AG20443 (cell line): ENCODE results near the gene OR10A4.
A peak's percentile ranks its signal among the peaks of the same experiment; 100 is the strongest.
"Not testable (repeated sequence)": the region's sequence is repeated elsewhere in the genome, so short reads cannot be mapped to it uniquely, and the experiment has no call there.

Experiments used
- DNase-seq: peaks from one replicate; pipeline ENCODE4 v3.0.0; 2012; ENCODE audit warnings: low spot score, mixed read lengths

Gene OR10A4

DNA sequence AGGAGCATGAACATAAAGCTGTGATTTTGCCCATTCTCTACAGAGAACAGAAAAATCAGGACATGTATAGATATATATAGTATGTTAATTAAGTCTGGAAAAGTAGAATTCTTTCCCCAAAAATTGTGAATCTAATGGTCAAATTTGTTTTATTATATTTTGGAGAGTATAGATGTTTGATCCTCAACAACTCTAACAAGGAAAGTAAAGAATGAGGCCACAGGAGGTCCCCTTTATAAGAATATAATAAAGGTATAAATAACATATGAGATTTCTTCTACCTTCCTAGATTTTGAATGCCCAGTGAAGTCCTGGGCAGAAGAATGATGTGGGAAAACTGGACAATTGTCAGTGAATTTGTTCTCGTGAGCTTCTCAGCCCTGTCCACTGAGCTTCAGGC lies at the start of gene OR10A4:
Gene OR10A4 (plus strand): TSS at position 301 of the 400 bp plus-strand sequence. CDS start 23 bp downstream, at position 324.
- no peak for DNase-seq

- no peak for DNase-seq
Observed at GRCh38 chr11:6828103-6828502, 48.3 kb upstream of the OR10A4 start.

DNA sequence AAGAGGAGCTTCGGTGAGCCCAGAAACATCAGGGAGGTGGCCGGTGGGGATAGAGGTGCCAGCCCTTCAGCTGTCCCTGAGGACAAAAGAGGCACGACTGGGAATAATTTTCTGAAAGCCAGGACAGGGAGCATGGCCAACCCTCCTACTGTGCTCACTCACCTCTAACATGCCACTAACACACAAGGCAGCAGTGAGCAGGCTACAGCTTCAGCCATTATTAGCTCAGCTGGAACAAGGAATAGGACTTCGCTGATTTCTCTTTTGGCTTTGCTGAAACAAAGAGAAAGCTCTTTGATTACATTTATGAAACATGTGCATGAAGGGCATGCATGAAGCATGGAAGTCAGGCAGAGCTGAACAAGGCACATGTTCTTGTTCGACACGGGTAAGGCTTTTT lies 43.1 kb upstream of the OR10A4 start:
- no peak for DNase-seq

- DNase-seq: no peak
Observed at GRCh38 chr11:6834021-6834420, 42.4 kb upstream of the OR10A4 start.

DNA sequence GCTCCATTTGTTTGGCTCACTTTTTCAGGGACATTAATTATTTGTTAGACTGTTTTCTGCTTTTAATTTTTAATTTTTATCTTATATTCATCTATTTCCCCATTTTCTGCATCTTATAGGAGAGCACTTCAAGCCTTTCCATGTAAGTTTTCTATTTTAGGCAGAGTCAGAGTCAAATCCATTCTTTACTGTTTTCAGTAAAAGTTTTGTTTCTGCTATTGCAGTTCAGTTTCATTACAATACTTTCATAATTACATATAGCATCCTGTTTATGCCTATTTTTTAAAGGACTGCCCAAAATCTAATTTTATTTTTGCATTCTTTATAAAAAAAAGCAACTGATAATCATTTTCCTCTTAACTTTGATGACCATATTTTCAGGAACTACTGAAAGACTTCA lies 34.7 kb upstream of the OR10A4 start:
- DNase-seq: no peak

DNA sequence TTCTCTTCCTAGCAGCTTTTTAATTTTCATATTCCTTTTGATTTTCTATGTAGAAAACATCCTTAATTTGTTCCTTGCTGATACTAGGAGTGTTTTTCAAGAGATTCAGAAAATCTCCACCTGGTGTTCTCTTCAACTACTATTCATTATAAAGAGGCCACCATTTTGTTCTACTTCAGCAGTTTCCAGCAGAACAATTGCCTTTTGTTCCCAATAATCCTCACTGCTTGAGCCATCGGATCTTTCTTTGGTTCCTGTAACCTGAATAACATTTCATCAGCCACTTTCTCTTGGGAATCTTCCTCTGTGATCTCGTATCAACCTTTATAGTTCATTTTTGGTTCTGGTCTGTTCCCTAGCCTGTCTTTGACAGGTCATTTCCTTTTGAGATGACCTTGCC lies 32.8 kb upstream of the OR10A4 start:
- DNase-seq: no peak

DNA sequence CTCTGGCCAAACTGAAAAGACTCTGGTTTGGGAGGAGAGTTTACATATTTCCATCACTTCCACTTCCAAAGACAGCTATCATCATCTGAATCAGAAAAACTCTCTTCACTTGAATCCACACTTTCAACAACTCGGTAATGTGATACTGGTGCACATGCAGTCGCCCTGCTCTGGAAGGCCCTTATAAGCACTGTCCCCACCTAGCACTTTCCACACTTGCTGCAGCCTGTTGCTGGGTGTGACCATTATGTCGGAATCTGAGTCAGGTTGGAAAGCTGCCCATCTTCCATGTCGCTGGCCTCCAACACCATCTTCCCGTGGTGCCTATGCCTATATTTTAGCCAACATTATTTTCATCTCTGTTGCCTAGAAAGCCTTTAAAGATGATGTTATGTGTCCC lies 32.1 kb upstream of the OR10A4 start:
- no peak for DNase-seq

DNA sequence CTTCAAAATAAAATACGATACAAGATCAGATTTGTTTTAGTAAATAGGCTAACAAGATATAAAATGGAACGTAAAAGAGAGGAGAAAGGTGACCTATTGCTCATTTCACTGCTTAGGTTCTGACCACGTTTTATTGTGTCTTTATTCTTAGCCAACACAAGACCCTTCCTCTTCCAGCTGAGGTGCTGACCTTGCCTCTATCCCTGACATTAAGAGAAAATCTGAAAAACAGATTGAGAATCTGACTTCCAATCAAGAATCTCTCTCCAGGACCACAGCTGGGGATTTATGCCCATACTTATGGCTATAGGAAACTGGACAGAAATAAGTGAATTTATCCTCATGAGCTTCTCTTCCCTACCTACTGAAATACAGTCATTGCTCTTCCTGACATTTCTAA lies 31.0 kb upstream of the OR10A4 start, which contains the start of gene OR10A5:
Gene OR10A5 (plus strand): TSS at position 301 of the 400 bp plus-strand sequence. CDS start 0 bp downstream, at position 301.
- DNase-seq: no peak

- no peak for DNase-seq
Observed at GRCh38 chr11:6850526-6850925, 25.9 kb upstream of the OR10A4 start.

- not testable (repeated sequence) for DNase-seq
Observed at GRCh38 chr11:6854801-6855200, 21.6 kb upstream of the OR10A4 start.

- peak; percentile 20 for DNase-seq
Observed at GRCh38 chr11:6855971-6856541, 20.4 kb upstream of the OR10A4 start.

- DNase-seq: no peak
Observed at GRCh38 chr11:6856871-6857270, 19.6 kb upstream of the OR10A4 start.

GRCh38 chr11:6862961-6863360 lies 13.5 kb upstream of the OR10A4 start, which contains the start of gene OR10A2:
TSS of gene OR10A2 (plus strand) at chr11:6863057. CDS start at chr11:6869755, 6,698 bp downstream.
- peak; percentile 39 for DNase-seq

DNA sequence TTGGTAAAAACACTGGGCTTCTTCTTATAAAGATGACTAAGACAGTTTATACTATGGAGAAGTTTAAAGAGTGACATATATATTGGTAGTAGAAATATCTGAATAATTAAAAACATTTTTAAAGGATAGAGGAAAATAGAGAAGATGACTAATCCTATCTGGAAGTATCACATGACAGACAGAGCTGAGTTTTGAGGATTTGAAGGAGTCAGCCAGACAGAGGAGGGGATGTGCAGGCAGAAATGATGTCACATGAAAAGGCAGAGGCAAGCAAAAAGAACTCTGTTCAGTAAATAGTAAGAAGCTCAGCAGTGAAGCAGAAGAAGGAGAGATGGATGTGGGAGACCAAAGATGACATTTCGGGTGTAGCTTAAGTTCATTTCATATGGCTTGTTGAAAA lies 12.0 kb upstream of the OR10A4 start:
- DNase-seq: peak; percentile 26

DNA sequence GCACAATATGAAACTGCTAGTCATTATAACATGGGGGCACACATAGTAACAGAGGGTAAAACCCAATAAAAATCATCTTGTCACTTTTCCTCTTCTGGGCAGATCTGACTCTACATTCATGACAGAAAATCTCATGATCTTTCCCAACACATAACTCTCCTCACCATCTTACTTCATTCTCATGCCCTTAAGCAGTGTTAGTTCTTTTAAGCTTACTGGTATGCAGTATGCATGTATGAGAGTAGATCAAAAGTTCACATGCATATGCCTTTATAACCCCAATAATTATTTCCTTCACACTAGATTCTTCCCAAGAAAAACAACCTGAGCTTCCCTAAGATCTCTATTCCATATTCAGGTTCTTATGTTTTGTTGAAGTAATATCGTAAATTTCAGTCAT lies 5.1 kb upstream of the OR10A4 start:
- DNase-seq: no peak

GRCh38 chr11:6875761-6876160 lies 664 bp upstream of the OR10A4 start:
- no peak for DNase-seq

- no peak for DNase-seq
Observed at GRCh38 chr11:6876914-6877313, 489 bp downstream of the OR10A4 start.

- DNase-seq: no peak
Observed at GRCh38 chr11:6882751-6883150, 6.3 kb downstream of the OR10A4 start.

DNA sequence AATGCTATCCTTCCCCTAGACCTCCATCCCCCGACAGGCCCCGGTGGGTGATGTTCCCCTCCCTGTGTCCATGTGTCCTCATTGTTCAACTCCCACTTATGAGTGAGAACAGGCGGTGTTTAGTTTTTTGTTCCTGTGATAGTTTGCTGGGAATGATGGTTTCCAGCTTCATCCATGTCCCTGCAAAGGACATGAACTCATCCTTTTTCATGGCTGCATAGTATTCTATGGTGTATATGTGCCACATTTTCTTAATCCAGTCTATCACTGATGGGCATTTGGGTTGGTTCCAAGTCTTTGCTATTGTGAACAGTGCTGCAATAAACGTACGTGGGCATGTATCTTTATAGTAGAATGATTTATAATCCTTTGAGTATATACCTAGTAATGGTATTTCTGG lies 11.3 kb downstream of the OR10A4 start:
- DNase-seq: not testable (repeated sequence)

DNA sequence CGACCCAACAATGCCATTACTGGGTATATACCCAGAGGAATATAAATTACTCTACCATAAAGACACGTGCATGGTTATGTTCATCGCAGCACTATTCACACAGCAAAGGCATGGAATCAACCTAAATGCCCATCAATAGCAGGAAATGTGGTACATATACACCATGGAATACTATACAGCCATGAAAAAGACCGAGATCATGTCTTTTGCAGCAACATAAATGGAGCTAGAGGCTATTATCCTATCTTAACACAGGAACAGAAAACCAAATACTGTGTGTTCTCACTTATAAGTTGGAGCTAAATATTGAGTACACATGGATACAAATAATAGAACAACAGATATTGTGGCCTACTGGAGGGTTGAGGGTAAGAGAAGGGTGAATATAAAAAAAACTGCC lies 12.4 kb downstream of the OR10A4 start:
- DNase-seq: no peak

- DNase-seq: no peak
Observed at GRCh38 chr11:6889835-6890234, 13.4 kb downstream of the OR10A4 start.

GRCh38 chr11:6892400-6892799 lies 16.0 kb downstream of the OR10A4 start, which contains the start of gene OR2D2:
TSS of gene OR2D2 (minus strand) at chr11:6892500. CDS start at chr11:6892500, 0 bp downstream.
- DNase-seq: no peak

- no peak for DNase-seq
Observed at GRCh38 chr11:6894097-6894496, 17.7 kb downstream of the OR10A4 start.

- DNase-seq: no peak
Observed at GRCh38 chr11:6895010-6895409, 18.6 kb downstream of the OR10A4 start.
